Neural crest cell (in vitro differentiated cells): ENCODE results near the gene IFITM2. TPM values are rescaled to one million over a fixed set of nuclear protein-coding genes. Genes with fewer than 3 reads are reported as not detected.
"Not testable (repeated sequence)": the region's sequence is repeated elsewhere in the genome, so short reads cannot be mapped to it uniquely, and the experiment has no call there.

Source experiments
- DNase-seq: peaks from one replicate; pipeline ENCODE4 v3.0.0; 2021; ENCODE audit warnings: low read depth, mixed read lengths, low spot score
- H3K27ac Mint-ChIP-seq: one replicate; pipeline ENCODE4 v1.8.0; 2021; ENCODE audit warnings: mild to moderate bottlenecking, mixed read lengths; ENCODE audit not compliant: unreplicated experiment
- H3K27me3 Mint-ChIP-seq: 2 replicates; pipeline ENCODE4 v1.8.0; 2021; ENCODE audit warnings: low read depth, mild to moderate bottlenecking, mixed read lengths
- H3K36me3 Mint-ChIP-seq: 2 replicates; pipeline ENCODE4 v1.8.0; 2021; ENCODE audit warnings: low read depth, mild to moderate bottlenecking, mixed read lengths
- H3K4me1 Mint-ChIP-seq: 2 replicates; pipeline ENCODE4 v1.8.0; 2021; ENCODE audit warnings: mixed read lengths
- H3K4me3 Mint-ChIP-seq: one replicate; pipeline ENCODE4 v1.8.0; 2021; ENCODE audit warnings: mild to moderate bottlenecking, mixed read lengths
- H3K9me3 Mint-ChIP-seq: 2 replicates; pipeline ENCODE4 v1.8.0; 2021; ENCODE audit warnings: mixed read lengths
- CTCF ChIP-seq: fragments of 200-600 bp; sonication (generic); conservative IDR thresholded peaks from 2 replicates; pipeline ENCODE4 v1.5.0; 2021; ENCODE audit warnings: antibody characterized with exemption, mild to moderate bottlenecking
- total RNA-seq: library from RNA; stranded (reverse); gene quantifications from 2 replicates; pipeline ENCODE4 v1.2.1, GENCODE V29; 2021

Gene IFITM2
- total RNA-seq, 1 donor from 2014 or later: 55.0 TPM

GRCh38 chr11:284105-285020 lies 23.3 kb upstream of the IFITM2 start:
- no peak for TF ChIP-seq CTCF
- H3K9me3 Mint-ChIP-seq: no peaks in the 10 kb centered on the region
- peaks cover 16% of the 10 kb centered on the region for H3K4me1 Mint-ChIP-seq
- no peaks in the 10 kb centered on the region for H3K36me3 Mint-ChIP-seq
- no peak overlapping the region for H3K4me3 Mint-ChIP-seq
- peaks cover 13% of the 10 kb centered on the region for H3K27me3 Mint-ChIP-seq
- DNase-seq: no peak
- no peak overlapping the region for H3K27ac Mint-ChIP-seq

- H3K27me3 Mint-ChIP-seq: peaks cover 13% of the 10 kb centered on the region
- DNase-seq: no peak
Measured at GRCh38 chr11:285021-285893, 22.4 kb upstream of the IFITM2 start.

GRCh38 chr11:285894-286220 lies 21.8 kb upstream of the IFITM2 start:
- Mint-ChIP-seq H3K27ac (no peak overlapping the region), H3K36me3 (no peaks in the 10 kb centered on the region), H3K4me3 (peak overlapping the region; percentile 47), H3K4me1 (peaks cover 16% of the 10 kb centered on the region), H3K9me3 (no peaks in the 10 kb centered on the region), H3K27me3 (peaks cover 13% of the 10 kb centered on the region)
- DNase-seq: no peak
- no peak for TF ChIP-seq CTCF

More at GRCh38 chr11:285021-285893, 22.4 kb upstream of the IFITM2 start:
- H3K4me3 Mint-ChIP-seq: peak overlapping the region; percentile 47
- no peaks in the 10 kb centered on the region for H3K9me3 Mint-ChIP-seq
- TF ChIP-seq CTCF: no peak
- H3K36me3 Mint-ChIP-seq: no peaks in the 10 kb centered on the region
- peaks cover 16% of the 10 kb centered on the region for H3K4me1 Mint-ChIP-seq
- no peak overlapping the region for H3K27ac Mint-ChIP-seq

GRCh38 chr11:286977-287820 lies 20.4 kb upstream of the IFITM2 start:
- not testable (repeated sequence) for H3K27ac Mint-ChIP-seq
- peak overlapping the region; percentile 84 for H3K4me3 Mint-ChIP-seq

GRCh38 chr11:287821-288477 lies 19.7 kb upstream of the IFITM2 start:
- DNase-seq: no peak
- Mint-ChIP-seq H3K27me3 (peaks cover 13% of the 10 kb centered on the region), H3K9me3 (no peaks in the 10 kb centered on the region), H3K4me3 (peak overlapping the region; percentile 76), H3K36me3 (no peaks in the 10 kb centered on the region), H3K4me1 (peaks cover 10% of the 10 kb centered on the region), H3K27ac (no peak overlapping the region)
- no peak for TF ChIP-seq CTCF

More at GRCh38 chr11:286977-287820, 20.4 kb upstream of the IFITM2 start:
- H3K9me3 Mint-ChIP-seq, H3K36me3 Mint-ChIP-seq, DNase-seq: not testable (repeated sequence)
- Mint-ChIP-seq H3K27me3 (peaks cover 13% of the 10 kb centered on the region), H3K4me1 (peaks cover 16% of the 10 kb centered on the region)
